NCI-H1092 (cell line): Measurements from ENCODE around the gene C1QL1.
"Not testable (repeated sequence)": the region's sequence is repeated elsewhere in the genome, so short reads cannot be mapped to it uniquely, and the experiment has no call there.

Source experiments
- DNase-seq: peaks from one replicate; lab custom pipeline; 2025; lab: John Stamatoyannopoulos, UW

C1QL1 gene

GRCh38 chr17:44961921-44962350, 6.2 kb downstream of the C1QL1 start:
- DNase-seq, result no peak

DNA sequence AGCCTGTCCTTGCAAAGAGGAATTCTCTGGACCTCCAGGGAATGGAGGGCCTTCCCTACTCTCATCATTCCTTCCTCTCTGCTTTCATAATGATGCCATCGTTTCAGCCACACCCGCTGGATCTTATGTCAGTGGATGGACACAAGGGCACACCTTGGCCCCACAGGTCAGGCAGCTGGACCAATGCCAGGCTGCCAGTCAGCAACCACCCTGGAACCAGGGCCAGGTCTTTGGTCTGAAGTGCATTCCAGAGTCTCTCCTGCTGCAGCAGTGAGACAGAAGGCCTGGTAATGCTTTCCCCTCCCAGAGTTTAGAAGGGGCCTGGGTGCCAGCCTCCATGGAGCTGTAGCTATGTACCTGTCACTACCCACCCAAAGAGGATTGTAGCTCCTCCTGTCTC, 7.4 kb downstream of the C1QL1 start:
- DNase-seq, result no peak

DNA sequence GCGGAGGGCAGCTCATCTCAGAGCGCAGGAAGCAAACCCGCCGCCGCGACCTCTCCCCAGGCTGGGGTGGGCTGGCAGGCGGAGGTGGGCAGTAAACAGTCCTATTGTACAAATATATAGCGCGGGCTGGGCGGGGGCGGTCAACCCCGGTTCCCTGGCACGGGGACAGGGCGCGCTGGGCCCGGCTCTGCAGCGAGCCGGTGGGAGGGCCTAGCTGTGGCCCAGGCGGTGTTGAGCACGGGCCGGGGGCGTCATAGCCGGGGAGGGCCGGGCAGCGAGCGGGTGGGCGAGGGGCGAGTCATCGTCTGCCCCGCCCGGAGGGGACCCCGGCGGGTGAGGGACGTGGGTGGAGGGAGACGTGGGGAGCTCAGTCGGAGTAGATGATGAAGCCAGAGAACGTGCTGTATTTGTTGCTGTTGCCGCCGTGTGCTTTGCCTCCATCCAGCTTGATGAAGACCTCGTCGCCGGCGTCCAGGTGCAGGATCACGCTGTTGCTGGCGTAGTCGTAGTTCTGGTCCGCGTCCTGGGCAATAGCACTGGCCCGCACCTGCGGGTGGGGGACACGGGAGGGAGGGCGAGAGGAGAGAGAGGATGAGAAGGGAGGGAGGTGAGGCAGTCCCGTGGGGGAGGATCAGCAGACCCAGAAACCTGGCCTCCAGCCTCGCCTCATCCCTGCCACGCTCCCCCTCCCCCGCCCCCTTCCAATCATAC, 8.1 kb downstream of the C1QL1 start:
- DNase-seq, result no peak

- DNase-seq, result no peak
Observed at GRCh38 chr17:44956998-44957981, 10.8 kb downstream of the C1QL1 start.

DNA sequence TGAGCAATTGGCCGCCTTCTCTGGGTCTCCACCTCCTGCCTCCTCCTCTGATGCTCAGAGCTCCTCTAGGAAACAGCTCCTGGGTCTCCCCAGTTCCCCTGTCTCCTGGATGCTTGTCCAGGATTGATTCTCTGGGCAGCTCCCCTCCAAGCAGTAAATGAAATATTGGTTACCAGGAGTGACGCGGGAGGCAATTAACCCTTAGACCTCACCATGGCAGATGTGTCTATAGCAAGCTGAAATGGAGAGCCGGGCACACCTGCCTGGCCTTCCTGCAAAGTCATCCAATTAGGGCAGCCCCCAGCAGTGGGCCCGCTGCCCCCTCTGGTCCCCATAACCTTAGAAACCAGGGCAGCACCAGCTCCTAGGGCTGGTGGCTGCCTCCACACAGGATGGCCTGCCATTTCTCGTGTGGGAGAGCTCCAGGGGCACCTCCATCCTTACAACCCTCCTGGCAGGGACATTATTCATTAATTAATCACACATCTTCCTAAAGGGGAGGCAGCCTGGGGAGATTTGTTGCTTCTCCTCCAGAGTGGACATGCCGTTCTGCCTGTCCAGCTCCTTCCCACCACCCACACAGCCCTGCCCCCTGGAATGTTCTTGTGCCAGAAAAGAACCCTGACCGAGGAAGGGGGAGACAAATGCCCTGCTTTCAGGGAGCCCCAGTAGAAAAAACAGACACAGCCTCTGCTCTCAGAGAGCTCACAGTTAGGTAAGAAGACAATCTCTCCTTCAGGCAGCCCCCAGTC, 12.3 kb downstream of the C1QL1 start:
- no peak for DNase-seq

DNA sequence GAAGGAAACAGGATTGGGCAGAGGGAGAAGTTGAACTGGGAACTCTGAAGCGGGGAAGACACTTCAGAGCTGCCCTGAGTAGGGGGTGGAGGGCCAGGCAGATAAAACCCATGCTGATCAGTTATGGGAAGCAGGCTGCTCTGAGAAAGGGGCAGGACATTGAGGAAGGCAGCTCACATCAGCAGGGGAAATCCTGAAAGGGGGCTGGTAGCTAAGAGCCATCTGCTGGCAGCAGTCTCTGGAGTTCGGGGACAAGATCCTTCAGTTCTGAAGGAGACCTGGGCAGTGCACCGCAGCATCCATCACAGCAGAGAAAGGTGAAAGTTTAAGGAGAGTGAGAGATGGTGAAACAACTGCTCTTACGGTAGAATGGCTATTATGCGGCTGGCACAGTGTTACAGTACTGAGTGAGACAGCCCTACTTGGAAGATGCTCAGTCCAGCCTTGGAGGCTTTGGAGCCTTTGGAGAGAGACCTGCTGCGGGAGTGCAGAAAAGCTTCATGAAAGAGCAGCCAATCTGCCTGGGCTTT, 15.1 kb downstream of the C1QL1 start:
- DNase-seq, result no peak

GRCh38 chr17:44948315-44948795, 19.7 kb downstream of the C1QL1 start:
- DNase-seq, result no peak

DNA sequence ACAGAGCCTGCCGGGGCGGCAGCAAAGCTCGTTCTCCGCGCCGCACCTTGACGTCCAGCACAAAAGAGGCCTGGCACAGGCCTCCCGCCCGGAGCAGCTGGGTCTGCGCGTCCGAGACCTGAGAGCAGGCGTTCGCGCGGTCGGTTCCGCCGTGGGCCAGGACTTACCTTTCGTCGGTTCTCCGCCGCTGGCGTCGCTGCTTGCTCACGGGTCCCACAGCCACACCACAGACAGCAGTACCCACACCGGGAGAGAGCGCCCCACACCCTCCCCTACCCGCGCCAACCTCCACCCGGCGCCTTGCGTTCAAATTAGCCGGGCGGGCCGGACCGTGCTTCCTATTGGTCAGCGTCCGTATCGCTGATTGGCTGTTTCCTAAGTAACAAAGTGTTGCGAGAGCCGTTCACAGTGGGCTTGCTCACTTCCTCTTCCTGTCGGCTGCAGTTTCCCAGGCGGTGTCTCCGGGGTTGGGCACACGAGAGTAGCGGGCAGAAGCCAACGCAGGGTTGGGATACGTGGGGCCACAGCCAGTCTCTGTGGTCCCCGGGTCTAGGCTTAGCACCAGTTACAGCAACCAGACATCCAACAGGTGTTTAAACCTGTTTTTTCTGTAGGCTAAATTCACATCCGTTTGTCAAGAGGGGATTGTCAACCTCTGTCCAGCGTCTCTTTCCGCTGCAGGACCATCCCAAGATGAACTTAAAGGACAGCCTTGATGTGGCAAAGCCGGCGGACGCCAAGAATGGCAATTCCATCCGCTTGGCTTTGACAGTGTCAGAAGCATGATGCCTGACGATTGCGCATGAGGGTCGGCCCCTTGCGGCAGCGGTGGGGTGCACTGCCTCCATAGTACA, 20.4 kb downstream of the C1QL1 start, which contains the start of gene KIF18B:
TSS of gene KIF18B (minus strand) at position 313 of the 854 bp plus-strand sequence. CDS start 11,429 bp downstream, outside the sequence.
- DNase-seq, result peak; percentile 97

DNA sequence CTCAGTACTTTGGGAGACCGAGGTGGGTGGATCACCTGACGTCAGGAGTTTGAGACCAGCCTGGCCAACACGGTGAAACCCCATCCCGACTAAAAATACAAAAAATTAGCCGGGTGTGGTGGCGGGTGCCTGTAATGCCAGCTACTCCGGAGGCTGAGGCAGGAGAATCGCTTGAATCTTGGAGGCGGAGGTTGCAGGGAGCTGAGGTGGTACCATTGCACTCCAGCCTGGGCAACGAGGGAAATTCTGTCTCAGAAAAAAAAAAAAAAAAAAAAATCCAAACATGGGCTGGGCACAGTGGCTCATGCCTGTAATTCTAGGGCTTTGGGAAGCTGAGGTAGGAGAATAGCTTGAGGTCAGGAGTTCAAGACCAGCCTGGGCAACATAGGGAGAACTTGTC, 22.5 kb downstream of the C1QL1 start:
- DNase-seq, result not testable (repeated sequence)

DNA sequence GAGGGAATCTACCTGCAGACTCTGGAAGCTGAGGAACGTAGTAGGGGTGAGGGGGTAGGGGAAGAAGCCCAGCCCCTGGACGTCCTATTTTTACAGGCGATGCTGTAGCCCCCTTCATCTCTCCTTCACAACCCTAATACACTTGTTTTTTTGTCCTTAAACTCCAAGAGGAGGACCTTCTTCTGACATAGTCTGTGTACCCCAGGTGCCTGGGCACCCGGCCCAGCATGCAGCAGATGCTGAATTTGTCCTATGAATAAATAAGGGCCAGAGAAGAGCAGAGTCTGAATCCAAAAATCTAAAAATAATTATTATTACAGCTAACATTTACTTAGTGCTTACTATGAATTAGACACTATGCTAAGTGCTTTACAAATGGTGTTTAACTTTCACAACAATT, 25.6 kb downstream of the C1QL1 start:
- DNase-seq, result no peak

GRCh38 chr17:44941712-44942331, 26.3 kb downstream of the C1QL1 start:
- no peak for DNase-seq

- no peak for DNase-seq
Observed at GRCh38 chr17:44940768-44941167, 27.3 kb downstream of the C1QL1 start.

- no peak for DNase-seq
Observed at GRCh38 chr17:44940317-44940716, 27.8 kb downstream of the C1QL1 start.

DNA sequence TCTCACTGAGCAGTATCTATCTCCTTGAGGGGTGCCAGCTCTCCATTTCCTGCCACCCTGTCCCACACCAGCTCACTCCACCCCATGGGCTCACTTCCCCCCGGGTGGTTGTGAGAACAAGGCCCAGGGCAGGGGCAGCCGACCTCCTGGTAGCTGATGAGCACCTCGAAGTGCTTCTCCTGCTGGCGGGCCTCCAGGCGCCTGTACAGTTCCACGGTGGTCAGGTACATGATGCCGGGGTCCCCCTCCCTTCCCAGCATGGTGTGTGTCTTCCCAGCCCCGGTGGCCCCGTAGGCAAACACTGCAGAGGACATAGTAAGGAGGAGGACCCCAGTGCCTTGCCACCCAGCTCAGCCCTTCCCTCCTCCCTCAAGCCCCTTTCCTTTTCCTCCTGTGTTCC, 33.0 kb downstream of the C1QL1 start:
- DNase-seq, result no peak

- DNase-seq, result no peak
Observed at GRCh38 chr17:44934745-44935105, 33.4 kb downstream of the C1QL1 start.

GRCh38 chr17:44933824-44934744, 34.0 kb downstream of the C1QL1 start:
- no peak for DNase-seq

- DNase-seq, result no peak
Observed at GRCh38 chr17:44932787-44933097, 35.4 kb downstream of the C1QL1 start.

- DNase-seq, result no peak
Observed at GRCh38 chr17:44932096-44932786, 35.9 kb downstream of the C1QL1 start.

DNA sequence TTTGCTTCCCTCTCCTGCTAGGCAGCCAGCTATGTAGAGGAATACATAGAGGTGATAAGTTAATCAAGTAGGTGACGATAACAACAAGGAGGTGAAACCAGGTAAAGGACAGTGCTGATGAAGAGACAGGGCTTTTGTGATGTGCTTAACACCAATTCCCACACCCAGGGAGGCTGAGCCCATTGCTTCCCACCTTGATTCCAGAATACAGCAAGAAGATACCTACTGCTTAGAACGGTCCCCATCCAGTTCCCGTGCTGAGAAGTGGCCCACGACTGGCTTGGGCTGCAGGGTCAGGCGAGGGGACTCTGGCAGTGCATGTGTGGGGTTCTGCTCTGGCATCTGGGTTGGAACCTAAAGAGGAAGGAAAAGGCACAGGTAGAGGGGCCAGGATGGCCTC, 36.7 kb downstream of the C1QL1 start:
- DNase-seq, result no peak
